Measurements from ENCODE around the gene COG1.
A peak's percentile ranks its signal among the peaks of the same experiment; 100 is the strongest.
"Not testable (repeated sequence)": the region's sequence is repeated elsewhere in the genome, so short reads cannot be mapped to it uniquely, and the experiment has no call there.

Gene COG1, protein sequence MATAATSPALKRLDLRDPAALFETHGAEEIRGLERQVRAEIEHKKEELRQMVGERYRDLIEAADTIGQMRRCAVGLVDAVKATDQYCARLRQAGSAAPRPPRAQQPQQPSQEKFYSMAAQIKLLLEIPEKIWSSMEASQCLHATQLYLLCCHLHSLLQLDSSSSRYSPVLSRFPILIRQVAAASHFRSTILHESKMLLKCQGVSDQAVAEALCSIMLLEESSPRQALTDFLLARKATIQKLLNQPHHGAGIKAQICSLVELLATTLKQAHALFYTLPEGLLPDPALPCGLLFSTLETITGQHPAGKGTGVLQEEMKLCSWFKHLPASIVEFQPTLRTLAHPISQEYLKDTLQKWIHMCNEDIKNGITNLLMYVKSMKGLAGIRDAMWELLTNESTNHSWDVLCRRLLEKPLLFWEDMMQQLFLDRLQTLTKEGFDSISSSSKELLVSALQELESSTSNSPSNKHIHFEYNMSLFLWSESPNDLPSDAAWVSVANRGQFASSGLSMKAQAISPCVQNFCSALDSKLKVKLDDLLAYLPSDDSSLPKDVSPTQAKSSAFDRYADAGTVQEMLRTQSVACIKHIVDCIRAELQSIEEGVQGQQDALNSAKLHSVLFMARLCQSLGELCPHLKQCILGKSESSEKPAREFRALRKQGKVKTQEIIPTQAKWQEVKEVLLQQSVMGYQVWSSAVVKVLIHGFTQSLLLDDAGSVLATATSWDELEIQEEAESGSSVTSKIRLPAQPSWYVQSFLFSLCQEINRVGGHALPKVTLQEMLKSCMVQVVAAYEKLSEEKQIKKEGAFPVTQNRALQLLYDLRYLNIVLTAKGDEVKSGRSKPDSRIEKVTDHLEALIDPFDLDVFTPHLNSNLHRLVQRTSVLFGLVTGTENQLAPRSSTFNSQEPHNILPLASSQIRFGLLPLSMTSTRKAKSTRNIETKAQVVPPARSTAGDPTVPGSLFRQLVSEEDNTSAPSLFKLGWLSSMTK

DNA sequence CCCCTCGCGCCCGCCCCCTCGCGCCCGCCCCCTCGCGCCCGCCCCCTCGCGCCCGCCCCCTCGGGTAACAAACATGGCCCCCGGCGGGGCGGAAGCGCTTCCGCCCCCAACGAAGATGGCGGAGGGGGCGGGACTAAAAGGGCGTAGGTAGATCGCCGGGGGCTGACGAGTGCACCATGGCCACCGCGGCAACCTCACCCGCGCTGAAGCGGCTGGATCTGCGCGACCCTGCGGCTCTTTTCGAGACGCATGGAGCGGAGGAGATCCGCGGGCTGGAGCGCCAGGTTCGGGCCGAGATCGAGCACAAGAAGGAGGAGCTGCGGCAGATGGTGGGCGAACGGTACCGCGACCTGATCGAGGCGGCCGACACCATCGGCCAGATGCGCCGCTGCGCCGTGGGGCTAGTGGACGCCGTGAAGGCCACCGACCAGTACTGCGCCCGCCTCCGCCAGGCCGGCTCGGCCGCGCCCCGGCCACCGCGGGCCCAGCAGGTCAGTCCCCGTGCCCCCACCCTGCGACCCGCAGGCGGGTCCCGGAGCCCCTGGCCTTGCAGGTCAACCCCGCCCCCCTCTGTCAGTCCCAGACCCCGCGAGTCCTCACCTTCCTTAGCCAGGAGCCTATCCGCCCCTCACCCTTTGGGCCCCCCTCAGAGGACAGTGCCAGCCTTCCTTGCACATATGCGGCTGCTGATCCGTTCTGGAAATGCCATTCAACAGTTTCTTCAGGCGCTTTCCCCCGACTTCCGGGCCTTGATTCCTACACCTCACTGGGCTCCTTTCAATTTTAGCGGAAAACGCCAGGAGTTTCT, at the start of gene COG1:
Gene COG1 (plus strand): TSS at position 162 of the 808 bp plus-strand sequence. CDS start 15 bp downstream, at position 177.
- peak; percentile 63 to 68 for DNase-seq (ENCODE audit: low read depth in 2 of 2)

DNA sequence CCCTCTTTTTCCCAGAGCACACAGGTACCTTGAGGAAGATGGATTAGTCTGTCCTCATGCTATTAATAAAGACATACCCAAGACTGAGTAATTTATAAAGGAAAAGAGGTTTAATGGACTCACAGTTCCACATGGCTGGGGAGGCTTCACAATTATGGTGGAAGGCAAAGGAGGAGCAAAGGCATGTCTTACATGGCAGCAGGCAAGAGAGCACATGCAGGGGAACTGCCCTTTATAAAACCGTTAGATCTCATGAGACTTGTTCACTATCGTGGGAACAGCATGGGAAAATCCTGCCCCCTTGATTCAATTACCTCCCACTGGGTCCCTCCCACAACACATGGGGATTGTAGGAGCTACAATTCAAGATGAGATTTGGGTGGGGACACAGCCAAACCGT, 48.6 kb upstream of the COG1 start:
- DNase-seq (ENCODE audit: low read depth in 2 of 2), result not testable (repeated sequence)

DNA sequence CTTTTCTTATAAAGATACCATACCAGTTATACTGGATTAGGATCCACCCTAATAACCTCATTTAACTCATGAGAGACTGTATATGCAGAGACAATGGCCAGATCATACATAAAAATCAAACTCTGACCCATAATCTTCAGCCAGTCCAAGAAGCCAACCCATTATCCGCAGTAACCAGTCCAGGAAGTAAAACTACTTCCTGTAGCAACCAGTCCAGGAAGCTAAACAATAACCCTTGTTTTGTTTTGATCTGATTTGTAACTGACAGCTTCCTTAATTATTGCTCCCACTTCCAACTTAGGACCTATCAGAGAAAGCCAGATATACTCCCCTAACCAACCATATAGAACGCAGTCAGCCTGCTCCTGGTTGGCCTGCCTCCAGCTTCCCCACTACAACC, 47.2 kb upstream of the COG1 start:
- DNase-seq (ENCODE audit: low read depth in 2 of 2), result no peak

DNA sequence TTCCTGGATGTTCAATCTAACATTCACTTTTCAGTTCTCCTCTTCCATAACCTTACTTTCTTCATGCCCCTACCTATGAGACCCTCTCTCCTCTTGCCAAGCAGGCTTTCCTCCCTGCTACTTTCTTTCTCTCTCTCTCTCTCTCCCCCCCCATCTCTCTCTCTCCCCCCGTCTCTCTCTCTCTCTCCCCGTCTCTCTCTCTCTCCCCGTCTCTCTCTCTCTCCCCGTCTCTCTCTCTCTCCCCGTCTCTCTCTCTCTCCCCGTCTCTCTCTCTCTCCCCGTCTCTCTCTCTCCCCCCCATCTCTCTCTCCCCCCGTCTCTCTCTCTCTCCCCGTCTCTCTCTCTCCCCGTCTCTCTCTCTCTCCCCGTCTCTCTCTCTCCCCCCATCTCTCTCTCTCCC, 45.1 kb upstream of the COG1 start:
- not testable (repeated sequence) for DNase-seq (ENCODE audit: low read depth in 2 of 2)

DNA sequence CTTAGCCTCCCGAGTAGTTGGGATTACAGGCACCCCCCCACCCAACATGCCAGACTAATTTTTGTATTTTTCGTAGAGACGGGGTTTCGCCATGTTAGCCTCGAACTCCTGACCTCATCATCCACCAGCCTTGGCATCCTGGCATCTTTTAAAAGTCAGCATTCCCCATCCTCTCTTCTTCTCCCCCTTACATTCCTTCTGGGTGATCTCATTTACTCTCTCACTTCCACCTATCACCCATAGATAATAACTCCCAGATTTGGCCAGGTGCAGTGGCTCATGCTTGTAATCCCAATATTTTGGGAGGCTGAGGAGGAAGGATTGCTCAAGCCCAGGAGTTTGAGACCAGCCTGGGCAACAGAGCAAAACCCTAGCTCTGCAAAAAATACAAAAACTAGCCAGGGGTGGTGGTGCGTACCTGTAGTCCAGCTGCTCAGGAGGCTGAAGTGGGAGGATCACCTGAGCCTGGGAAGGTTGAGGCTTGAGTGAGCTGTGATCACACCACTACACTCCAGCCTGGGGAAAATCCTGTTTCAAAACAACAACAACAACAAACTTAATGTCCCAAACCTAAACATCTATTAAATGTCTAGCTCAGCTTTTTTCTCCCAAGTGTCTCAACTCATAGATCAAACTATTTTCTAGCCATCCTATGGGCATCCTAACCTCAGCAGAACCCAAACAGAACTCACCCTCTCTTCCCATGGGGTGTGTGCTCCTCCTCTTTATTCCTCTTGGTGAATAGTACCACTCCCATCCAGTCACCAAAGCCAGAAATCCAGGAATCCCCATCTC, 44.1 kb upstream of the COG1 start:
- DNase-seq (ENCODE audit: low read depth in 2 of 2), result no peak

DNA sequence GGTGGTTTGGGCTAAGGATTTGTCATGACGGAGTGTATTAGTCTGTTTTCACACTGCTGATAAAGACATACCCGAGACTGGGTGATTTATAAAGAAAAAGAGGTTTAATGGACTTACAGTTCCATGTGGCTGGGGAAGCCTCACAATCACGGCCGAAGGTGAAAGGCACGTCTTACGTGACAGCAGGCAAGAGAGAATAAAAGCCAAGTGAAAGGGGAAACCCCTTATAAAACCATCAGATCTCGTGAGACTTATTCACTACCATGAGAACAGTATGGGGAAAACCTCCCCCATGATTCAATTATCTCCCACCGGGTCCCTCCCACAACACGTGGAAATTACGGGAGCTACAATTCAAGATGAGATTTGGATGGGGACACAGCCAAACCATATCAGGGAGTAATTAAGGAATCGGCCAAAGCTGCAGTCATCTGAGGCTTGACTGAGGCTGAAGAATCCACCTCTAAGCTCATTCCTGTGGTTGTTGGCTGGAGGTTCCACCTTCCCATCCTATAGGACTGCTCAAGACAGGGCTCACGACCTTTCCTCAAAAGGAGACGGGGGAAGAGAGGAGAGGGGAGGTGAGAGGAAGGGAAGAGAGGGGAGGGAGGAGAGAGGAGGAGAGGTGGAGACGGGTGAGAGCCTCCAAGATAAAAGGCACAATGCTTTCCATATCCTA, 42.1 kb upstream of the COG1 start:
- DNase-seq (ENCODE audit: low read depth in 2 of 2), result not testable (repeated sequence)

DNA sequence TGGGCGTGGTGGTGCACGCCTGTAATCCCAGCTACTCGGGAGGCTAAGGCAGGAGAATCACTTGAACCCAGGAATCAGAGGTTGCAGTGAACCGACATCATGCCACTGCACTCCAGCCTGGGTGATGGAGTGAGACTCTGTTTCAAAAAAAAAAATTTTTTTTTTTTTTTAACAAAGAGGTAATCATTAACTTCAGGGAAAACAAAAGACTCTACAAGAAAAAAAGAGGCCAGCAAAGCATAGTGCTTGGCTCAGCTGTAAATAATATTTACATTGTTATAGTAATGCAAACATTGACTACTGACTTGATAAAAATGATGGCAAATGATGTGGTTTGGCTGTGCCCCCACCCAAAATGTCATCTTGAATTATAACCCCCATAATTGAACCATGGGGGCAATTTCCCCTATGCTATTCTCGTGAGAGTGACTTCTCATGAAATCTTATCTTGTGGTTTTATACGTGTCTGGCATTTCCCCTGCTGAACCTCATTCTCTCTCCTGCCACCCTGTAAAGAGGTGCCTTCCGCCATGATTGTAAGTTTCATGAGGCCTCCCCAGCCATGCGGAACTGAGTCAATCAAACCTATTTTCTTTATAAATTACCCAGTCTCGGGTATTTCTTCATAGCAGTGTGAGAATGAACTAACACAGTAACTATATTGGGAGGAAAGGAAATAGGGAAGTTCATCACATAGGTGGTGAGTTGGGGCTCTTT, 40.8 kb upstream of the COG1 start:
- no peak for DNase-seq (ENCODE audit: low read depth in 2 of 2)

DNA sequence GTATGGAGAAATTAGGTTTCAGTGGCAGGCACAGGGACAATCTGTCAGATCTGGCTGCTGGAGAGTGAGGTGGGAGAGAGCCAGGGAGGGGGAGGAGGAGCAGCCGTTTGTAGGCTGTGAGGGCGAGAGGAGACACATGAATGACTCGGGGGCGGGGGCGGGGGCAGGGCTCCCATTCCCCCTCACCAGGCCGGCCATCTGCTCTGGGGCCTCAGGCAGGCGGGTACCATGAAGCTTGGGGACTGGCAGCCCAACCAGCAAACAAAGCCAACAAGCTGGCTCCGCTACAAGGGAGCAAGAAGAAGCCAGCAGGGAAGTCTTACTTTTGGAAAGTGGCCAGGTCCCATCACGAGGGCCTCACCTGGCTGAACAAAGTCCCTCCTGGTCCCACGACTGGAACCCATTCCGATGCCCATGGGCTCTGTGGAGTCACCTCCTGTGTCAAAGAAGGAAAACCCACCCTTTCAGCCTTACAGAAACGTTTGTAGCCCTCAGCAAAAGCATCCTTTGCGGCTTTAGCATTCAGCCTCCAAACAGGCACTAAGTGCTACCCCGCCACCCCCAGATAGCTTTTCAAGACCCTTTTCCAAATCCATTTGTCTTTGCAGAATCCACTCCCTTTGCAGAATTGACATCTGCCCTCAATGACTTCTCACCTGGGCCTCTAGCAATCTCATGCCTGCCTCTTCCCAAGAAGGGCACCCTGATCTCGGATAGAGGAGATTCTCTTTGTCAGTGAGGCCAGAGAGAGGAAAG, 37.3 kb upstream of the COG1 start:
- DNase-seq (ENCODE audit: low read depth in 2 of 2), result no peak

DNA sequence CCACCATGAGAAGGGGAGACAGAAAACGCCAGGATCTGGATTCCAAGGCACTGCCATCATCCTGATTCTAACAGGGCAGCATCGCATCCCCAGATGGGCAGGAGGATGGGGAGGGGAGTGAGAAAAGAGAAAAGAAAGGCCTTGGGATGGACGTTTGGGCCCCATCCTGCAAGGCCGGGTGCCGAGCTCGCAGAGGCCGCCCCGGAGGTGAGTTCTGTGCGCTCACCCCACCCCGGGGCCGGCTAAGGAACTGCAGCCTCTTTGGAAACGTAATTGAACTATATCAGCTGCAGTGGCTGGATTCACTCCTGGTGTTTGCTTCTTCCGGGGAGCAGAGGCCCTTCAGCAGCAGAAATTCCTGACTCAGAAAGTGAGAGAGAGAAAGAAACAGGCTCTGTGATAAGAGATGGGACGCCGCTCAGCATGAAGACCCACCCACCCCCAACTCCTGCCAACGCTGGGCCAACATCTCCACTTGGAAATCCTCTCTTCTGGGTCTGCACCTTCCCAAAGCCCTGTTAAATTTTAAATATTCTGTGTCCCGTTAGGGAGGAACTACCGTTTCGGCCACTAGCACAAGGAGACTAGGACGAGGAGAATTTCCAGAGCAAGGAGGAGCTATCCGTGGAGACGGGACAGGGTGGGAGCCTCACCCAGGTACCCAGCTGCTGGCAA, 36.6 kb upstream of the COG1 start:
- peak; percentile 26 to 36 for DNase-seq (ENCODE audit: low read depth in 2 of 2)

DNA sequence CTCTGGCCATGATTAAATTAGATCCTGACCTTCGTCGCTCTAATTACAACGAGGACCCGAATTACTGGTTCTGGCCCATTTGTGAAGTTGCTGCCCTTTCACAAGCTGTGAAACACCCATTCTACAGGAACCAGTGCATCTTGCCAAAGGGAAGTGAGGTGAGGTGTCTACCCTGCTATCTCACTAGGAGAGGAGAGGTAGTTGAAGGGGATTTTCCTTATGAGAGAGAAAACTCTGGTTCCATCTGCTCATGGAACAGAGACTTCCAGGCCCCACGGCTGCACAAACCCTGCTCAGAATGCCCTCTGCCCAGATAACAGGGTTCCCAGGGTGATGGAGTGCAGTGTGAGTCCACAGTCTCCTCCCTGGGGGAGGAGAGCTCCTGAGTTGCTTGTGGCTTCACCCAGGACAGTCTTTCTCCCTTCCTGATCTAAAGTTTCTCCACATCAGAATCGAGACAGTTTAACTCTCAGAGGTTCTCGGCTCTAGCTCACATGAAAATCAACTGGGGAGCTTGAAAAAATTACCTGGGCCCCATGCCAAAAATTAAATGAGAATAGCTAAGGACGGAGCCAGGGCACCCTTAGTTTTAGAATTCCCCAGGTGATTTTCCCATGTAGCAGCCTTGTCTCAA, 35.9 kb upstream of the COG1 start:
- no peak for DNase-seq (ENCODE audit: low read depth in 2 of 2)

DNA sequence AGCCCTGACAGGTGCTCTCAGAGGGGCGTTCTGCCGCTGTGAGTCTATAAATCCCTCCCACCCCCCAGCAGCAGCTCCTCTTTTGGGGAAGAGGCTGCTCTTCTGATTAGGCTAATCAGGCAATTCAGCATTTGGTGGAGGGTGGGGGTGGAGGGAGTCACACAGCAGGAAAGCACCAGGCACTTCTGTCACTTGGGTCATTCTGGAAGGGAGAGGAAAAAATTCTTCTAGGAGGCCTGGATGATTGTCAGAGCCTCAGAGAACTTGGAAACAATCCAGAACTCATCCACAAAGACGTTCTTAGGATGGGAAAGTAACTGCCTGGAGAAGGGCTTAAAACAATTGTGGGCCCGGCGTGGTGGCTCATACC, 35.3 kb upstream of the COG1 start:
- no peak for DNase-seq (ENCODE audit: low read depth in 2 of 2)

DNA sequence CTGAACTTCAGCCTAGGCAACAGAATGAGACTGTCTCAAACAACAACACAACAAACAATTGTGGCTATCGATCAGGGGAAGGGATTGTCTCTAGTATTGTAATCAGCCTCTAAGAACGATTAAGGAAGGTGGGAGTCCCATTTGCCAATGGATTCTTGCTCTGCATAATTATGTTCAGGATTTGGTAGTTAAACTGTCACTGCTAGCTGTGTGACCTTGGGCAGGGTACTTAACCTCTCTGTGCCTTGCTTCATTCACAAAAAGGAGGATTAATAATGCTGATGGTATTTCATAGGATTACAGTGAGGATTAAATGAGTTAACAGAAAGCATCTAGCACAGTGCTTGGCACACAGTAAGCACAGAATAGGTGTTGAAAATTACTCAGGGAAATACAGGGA, 34.7 kb upstream of the COG1 start:
- DNase-seq (ENCODE audit: low read depth in 2 of 2), result no peak

DNA sequence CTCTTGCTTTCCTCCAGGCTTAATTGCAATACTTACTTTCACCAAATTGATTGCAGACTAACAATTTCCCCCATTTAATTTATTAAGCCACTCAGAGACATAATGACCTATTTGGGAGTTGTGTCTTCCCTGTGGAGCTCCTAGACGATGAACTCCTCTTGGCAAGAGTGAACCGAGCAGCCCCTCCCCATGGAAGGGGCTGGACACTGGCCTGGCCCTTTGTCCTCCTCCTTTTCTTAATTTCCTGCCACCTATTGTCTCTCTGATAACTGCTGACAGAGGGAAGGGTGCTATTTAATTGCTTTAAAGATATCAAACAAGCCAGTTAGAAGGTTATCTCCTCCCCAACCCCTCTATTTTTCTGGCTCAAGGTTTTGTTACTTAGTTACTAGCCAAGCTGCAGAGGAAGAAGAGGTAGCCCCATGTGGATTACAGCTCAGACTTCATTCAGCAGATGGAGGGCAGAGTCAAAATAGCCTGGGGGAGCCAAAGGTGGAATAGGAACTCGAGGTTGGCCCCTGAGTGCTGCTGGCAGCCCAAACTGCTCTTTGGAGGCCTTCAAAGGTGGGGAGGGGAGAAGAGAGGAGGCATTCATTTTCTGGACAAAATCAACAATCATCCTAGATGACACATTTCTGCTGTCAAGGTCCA, 31.8 kb upstream of the COG1 start:
- no peak for DNase-seq (ENCODE audit: low read depth in 2 of 2)

DNA sequence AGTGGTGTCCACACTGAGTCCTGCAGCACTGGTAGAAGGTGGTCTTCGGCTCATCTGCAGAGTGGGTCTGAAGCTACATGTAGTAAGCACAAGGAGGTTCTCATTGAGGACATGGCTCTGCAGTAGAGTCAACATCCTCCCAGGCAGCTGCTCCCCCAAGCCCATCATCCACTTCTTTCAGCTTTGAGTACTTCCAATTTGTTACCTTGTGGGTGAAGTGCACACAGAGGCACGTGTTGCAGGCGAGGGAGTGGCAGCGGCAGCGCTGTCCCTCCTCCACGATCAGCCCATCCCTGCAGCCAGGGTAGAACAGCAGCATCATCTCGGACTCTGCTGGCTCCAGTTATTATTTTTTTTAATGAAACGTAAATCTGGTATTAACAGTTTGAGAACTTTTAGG, 29.8 kb upstream of the COG1 start:
- DNase-seq (ENCODE audit: low read depth in 2 of 2), result no peak

DNA sequence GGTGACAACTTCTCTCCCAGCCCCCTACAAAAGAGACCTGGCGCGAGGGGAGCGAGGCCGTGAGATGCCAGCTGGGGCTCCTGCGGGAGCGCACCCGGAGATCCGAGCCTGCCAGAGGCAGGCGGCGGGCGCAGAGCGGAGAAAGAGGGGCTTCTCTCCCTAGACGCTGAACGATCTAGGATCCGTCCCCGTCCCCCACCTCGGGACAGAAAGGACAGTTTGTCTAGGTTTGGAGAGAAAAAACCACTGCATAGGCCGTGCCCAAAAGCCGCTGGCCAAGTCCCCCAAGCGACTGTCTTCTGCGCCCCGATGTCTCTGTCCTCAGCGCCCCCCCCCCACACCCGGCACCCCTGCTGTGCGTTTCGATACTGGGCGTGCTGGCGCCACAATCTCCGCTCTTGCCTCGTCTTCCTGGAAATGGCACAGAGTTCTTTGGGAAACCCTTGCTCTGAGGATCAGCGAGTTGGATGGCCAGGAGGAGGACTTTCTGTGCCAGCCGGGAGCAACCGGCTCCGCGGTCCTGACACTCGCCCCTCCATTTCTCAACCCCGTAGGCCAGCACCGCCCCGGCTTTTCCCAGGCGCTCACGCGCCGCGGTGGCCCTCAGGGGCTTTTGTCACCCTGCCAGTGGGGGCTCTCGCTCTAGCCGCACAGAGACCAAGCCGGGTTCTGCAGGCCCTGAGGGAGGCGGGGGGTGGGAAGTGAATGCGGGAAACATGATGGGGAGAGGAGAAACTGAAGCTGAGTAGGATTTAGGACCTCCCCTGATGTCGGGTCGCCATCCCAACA, 27.0 kb upstream of the COG1 start:
- DNase-seq (ENCODE audit: low read depth in 2 of 2), result no peak

DNA sequence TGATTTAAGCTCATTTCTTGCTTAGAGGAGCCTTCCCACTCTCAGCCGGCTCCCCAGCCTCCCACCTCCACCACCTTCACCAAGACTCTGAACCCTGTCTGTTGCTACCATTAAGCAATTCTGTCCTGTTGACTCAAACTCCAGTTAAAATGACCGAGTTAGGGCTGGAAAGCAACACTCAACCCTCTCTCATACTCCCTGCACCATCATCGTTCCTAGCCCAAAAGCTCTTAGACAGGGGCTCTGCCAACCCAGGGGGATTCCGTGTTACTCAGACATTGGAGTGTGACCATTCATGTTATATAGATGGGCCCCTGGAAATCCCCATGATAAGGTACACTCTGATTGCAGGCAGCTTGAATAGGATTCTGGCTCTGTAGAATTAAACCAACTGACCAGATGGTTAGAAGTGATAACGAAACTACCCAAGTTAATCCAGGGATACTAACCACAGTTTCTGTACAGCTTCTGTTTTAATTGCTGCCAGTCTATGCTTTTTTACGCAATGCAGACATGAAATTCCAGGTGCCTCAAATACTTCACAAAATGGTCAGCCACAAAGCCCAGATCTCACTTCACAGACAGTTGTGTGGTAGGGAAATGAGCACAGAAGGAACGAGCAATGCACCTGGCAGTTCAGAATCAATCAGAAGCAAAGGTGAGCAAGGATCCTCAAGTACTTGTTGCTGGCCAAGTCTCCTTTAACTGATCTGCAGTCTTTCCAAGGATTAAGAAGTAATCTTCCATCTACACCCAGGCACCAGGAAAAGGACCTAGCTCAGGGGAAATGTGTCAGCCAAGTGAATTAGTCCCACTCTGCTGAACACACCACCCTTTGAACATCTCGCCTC, 25.9 kb upstream of the COG1 start:
- DNase-seq (ENCODE audit: low read depth in 2 of 2), result no peak
